Measurements from ENCODE around the gene IQCH. TPM values are rescaled to one million over a fixed set of nuclear protein-coding genes. Genes with fewer than 3 reads are reported as not detected.

Gene IQCH
- total RNA-seq, 1 experiment from 2014 or later, result 2.1 TPM

DNA sequence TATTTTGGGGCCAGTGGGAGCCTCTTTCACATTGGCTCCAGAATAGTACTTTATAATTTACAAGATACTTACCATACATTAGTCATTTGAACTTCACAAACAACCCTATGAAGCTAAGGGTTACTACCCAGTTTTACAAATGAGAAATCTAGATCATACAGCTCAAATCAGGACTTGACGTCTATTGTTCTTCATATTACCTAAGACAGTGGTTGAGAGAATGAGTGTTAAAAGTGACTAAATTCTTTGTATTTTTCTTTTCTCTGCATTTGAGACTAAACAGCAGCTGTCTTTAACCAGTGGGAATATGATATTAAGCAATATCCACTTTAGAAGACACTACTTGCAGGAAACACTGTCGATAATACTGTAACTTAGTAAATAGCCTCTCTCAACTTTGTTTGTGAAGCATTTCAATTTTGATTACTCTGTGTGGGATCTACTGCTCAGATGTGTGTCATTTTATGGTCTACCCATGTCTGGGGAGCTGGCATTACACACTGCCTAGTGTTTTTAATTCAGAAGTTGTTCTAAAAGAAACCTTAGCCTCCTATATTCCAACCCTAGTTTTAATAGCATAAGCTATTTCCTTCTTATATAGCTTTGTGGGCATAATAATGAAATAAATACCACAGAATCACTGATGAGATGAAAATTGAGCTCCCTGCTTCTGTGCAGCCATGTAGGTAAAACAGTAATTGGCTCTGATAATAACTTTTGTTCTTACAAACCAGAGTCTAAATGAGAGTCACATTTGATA is 45.9 kb downstream of the IQCH start:
- Histone ChIP-seq H3K9me3 (ENCODE audit: low read length) (no peaks in the 10 kb centered on the region), H2AFZ (ENCODE audit: low read length) (no peak overlapping the region), H3K4me1 (ENCODE audit: insufficient read depth, low read length) (no peaks in the 10 kb centered on the region), H3K9ac (ENCODE audit: low read length) (no peak overlapping the region), H3K4me3 (ENCODE audit: low read length) (no peak overlapping the region), H3K4me2 (ENCODE audit: low read length) (no peak overlapping the region), H3K27ac (ENCODE audit: low read length) (no peak overlapping the region), H3F3A (ENCODE audit: low read length, unreplicated experiment) (no peaks in the 10 kb centered on the region), H4K20me1 (ENCODE audit: low read length) (no peaks in the 10 kb centered on the region), H3K27me3 (ENCODE audit: low read length) (no peaks in the 10 kb centered on the region), H3K79me2 (ENCODE audit: low read length) (no peaks in the 10 kb centered on the region), H3K36me3 (ENCODE audit: low read depth, low read length) (no peaks in the 10 kb centered on the region), H3K9me2 (replicated peaks; ENCODE audit: low read length) (no peaks in the 10 kb centered on the region)
- intact Hi-C loops (cut with micrococcal nuclease), result no loop called here
- POLR2A ChIA-PET (ENCODE audit: unreplicated experiment), result no interaction called here
- CTCF ChIA-PET, result interaction anchor here (1.1 kb wide), 1 partner anchor 60 kb away, joined by 4 read pairs; no protein-coding TSS in a partner anchor
- DNase-seq (no peak), ATAC-seq (no peak)
- TF ChIP-seq EZH2phosphoT487 (IDR thresholded peaks at IDR 0.05; ENCODE audit: borderline replicate concordance, low read length) (no peak), CTCF (conservative IDR thresholded peaks at IDR 0.05; ENCODE audit: low read depth, low read length) (no peak), EZH2 (IDR thresholded peaks at IDR 0.05; ENCODE audit: low read length, unreplicated experiment) (no peak)
- BruUV-seq (replicated peaks), result no TSS peak

- DNase-seq (peak; percentile 58), ATAC-seq (peak; percentile 58; the same call in 1 of the 2 replicates)
- Histone ChIP-seq H3K79me2 (ENCODE audit: low read length) (no peaks in the 10 kb centered on the region), H4K20me1 (ENCODE audit: low read length) (no peaks in the 10 kb centered on the region), H2AFZ (ENCODE audit: low read length) (no peak overlapping the region), H3K27me3 (ENCODE audit: low read length) (no peaks in the 10 kb centered on the region), H3K36me3 (ENCODE audit: low read depth, low read length) (no peaks in the 10 kb centered on the region), H3K4me1 (ENCODE audit: insufficient read depth, low read length) (no peaks in the 10 kb centered on the region), H3K9me2 (replicated peaks; ENCODE audit: low read length) (no peaks in the 10 kb centered on the region), H3K9me3 (ENCODE audit: low read length) (no peaks in the 10 kb centered on the region), H3K4me2 (ENCODE audit: low read length) (no peak overlapping the region), H3F3A (ENCODE audit: low read length, unreplicated experiment) (no peaks in the 10 kb centered on the region), H3K4me3 (ENCODE audit: low read length) (no peak overlapping the region), H3K27ac (ENCODE audit: low read length) (no peak overlapping the region), H3K9ac (ENCODE audit: low read length) (no peak overlapping the region)
- TF ChIP-seq EZH2phosphoT487 (IDR thresholded peaks at IDR 0.05; ENCODE audit: borderline replicate concordance, low read length) (no peak), CTCF (conservative IDR thresholded peaks at IDR 0.05; ENCODE audit: low read depth, low read length) (peak; percentile 75)
- no TSS peak for BruUV-seq (replicated peaks)
- ChIA-PET CTCF (interaction anchor here (0.6 to 0.7 kb wide), 2 partner anchors 278 to 329 kb away, joined by 3 to 4 read pairs; no protein-coding TSS in a partner anchor), POLR2A (ENCODE audit: unreplicated experiment) (interaction anchor here (0.5 kb wide), 1 partner anchor 563 kb away, joined by 7 read pairs; no protein-coding TSS in a partner anchor)
- intact Hi-C loops (cut with micrococcal nuclease), result loop anchor here (1.0 to 2.0 kb wide), 3 partner anchors 63 to 357 kb away; no protein-coding TSS in a partner anchor
Observed at GRCh38 chr15:67303490-67304363, 49.1 kb downstream of the IQCH start.

All from PC-3 (cell line).